Body of pancreas (tissue), 4 donors: ENCODE results near the gene RNF224.

Experiments
- POLR2A ChIP-seq, 3 donors: fragments of 450-650 bp; IDR thresholded peaks; one replicate each; pipeline ENCODE4 v1.6.1; 2016; ENCODE audit warnings: antibody characterized with exemption in 3 of 3, mild to moderate bottlenecking in 2 of 3
- TF ChIP-seq, protein P1 (sequence below), 7 experiments: fragments of 450-650 bp in 4 of 7; fragments of 200-600 bp in 3 of 7; sonication (generic) in 3 of 7; IDR thresholded peaks; one replicate each; pipeline ENCODE4 v1.5.1; 2016 to 2019; ENCODE audit warnings: antibody characterized with exemption in 7 of 7

GRCh38 chr9:137191245-137191644, 36.1 kb upstream of the RNF224 start:
- TF ChIP-seq POLR2A (IDR thresholded peaks at IDR 0.05): no peak
- TF ChIP-seq, protein P1, sequence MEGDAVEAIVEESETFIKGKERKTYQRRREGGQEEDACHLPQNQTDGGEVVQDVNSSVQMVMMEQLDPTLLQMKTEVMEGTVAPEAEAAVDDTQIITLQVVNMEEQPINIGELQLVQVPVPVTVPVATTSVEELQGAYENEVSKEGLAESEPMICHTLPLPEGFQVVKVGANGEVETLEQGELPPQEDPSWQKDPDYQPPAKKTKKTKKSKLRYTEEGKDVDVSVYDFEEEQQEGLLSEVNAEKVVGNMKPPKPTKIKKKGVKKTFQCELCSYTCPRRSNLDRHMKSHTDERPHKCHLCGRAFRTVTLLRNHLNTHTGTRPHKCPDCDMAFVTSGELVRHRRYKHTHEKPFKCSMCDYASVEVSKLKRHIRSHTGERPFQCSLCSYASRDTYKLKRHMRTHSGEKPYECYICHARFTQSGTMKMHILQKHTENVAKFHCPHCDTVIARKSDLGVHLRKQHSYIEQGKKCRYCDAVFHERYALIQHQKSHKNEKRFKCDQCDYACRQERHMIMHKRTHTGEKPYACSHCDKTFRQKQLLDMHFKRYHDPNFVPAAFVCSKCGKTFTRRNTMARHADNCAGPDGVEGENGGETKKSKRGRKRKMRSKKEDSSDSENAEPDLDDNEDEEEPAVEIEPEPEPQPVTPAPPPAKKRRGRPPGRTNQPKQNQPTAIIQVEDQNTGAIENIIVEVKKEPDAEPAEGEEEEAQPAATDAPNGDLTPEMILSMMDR (IDR thresholded peaks at IDR 0.05): no peak
